22Rv1 (cell line): ENCODE measurements around the gene PROM1.

Experiments
- CTCF ChIP-seq: fragments of 450-650 bp; IDR thresholded peaks from 2 replicates; pipeline ENCODE4 v1.5.1; 2017; ENCODE audit warnings: mild to moderate bottlenecking
- ZFX ChIP-seq: fragments of 450-650 bp; IDR thresholded peaks from 2 replicates; pipeline ENCODE4 v1.6.1; 2017; ENCODE audit warnings: antibody characterized with exemption, borderline replicate concordance

DNA sequence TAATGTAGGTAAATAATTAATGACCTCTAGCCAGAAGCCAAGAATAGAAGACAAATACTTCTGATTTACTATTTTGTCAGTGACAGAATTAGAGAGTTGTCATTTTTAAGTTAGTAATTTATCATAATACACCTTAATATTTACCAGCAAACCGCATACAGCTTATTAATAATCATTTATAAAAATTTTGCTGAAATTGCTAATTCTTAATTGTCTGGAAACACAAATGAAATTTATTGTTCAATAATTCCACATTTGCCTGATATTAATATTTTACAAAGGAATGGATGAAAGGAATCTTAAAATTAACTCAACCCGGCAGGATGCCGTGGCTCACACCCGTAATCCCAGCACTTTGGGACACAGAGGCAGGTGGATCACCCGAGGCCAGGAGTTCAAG is 44.7 kb downstream of the PROM1 start:
- TF ChIP-seq CTCF (no peak), ZFX (no peak)
